Sigmoid colon (tissue), 7 donors: ENCODE data around the gene MEF2D. TPM values are rescaled to one million over a fixed set of nuclear protein-coding genes. Genes with fewer than 3 reads are reported as not detected.

Experiments used
- DNase-seq: peaks from one replicate; pipeline ENCODE4 v3.0.0-alpha.2; 2019
- H3K27ac ChIP-seq, 4 donors: fragments of 200-600 bp; sonication (generic); one replicate each; pipeline ENCODE4 v1.5.1; 2016 to 2019; ENCODE audit warnings: mild to moderate bottlenecking in 1 of 4
- H3K27me3 ChIP-seq, 3 donors: fragments of 200-600 bp; sonication (generic); one replicate each; pipeline ENCODE4 v1.5.1; 2019; ENCODE audit warnings: mild to moderate bottlenecking in 1 of 3
- H3K36me3 ChIP-seq, 4 donors: fragments of 200-600 bp; sonication (generic); one replicate each; pipeline ENCODE4 v1.5.1; 2016 to 2019
- H3K4me1 ChIP-seq, 4 donors: fragments of 200-600 bp; sonication (generic); one replicate each; pipeline ENCODE4 v1.5.1; 2017 to 2019
- H3K4me3 ChIP-seq, 4 donors: fragments of 200-600 bp; sonication (generic); one replicate each; pipeline ENCODE4 v1.5.1; 2017 to 2019; ENCODE audit warnings: mild to moderate bottlenecking in 2 of 4, moderate library complexity in 1 of 4
- H3K9me3 ChIP-seq, 4 donors: fragments of 200-600 bp in 3 of 4; sonication (generic) in 3 of 4; one replicate each; pipeline versions ENCODE4 v1.5.1 to v1.6.1; 2013 to 2019
- CTCF ChIP-seq, 4 experiments: fragments of 450-650 bp in 3 of 4; fragments of 200-600 bp in 1 of 4; IDR thresholded peaks; one replicate each; pipeline ENCODE4 v1.5.1; 2016 to 2019; ENCODE audit warnings: antibody characterized with exemption in 4 of 4, mild to moderate bottlenecking in 3 of 4, moderate library complexity in 2 of 4
- EP300 ChIP-seq, 4 donors: sonication (generic); formaldehyde crosslinking; IDR thresholded peaks; one replicate each; pipeline ENCODE4 v1.6.1; 2017; ENCODE audit warnings: antibody characterized with exemption in 4 of 4
- POLR2A ChIP-seq, 2 donors: fragments of 450-650 bp; IDR thresholded peaks; one replicate each; pipeline ENCODE4 v1.6.1; 2016; ENCODE audit warnings: antibody characterized with exemption in 2 of 2, mild to moderate bottlenecking in 2 of 2, moderate library complexity in 2 of 2
- POLR2AphosphoS5 ChIP-seq, 4 donors: sonication (generic); formaldehyde crosslinking; IDR thresholded peaks; one replicate each; pipeline ENCODE4 v1.6.1; 2017; ENCODE audit warnings: antibody characterized with exemption in 4 of 4
- WGBS, 2 donors: extraction: QIAGEN DNeasy Blood & Tissue Kit; methylation state at CpG; one replicate each; pipeline ENCODE4 v1.1.7; 2013; 5-methylcytosine and 5-hydroxymethylcytosine counted together
- intact Hi-C: fragments of 100-400 bp; cut with DNase I; formaldehyde crosslinking; loops from one replicate; pipeline ENCODE4 v1.15.1; 2023
- polyA plus RNA-seq, 3 donors: library from polyadenylated mRNA; stranded (reverse); fragments of 200-250 nt; gene quantifications; one replicate each; pipeline ENCODE4 v1.2.3, GENCODE V29; 2013
- total RNA-seq, 4 donors: library from RNA; depleted of rRNA; stranded (reverse); fragments of >200 nt; gene quantifications; one replicate each; pipeline ENCODE4 v1.1.0, GENCODE V29; 2016
- donor health status: healthy with polysubstance abuse.
- donor health status: Bipolar disorder and iron deficiency.
- donor health status: healthy.

MEF2D gene
- total and polyA plus RNA-seq, 7 donors: 13.2 to 61.6 (median 39.8) TPM

- Histone ChIP-seq H3K36me3 (peaks cover 0 to 6% (median 0%) of the 10 kb centered on the region in 4 donors), H3K4me1 (peaks cover 0 to 100% (median 99%) of the 10 kb centered on the region in 4 donors), H3K27ac (peak overlapping the region; percentile 98 to 100 (median 100)), H3K27me3 (no peaks in the 10 kb centered on the region), H3K4me3 (peak overlapping the region; percentile 0 to 41 (median 29)), H3K9me3 (no peaks in the 10 kb centered on the region)
- TF ChIP-seq CTCF (IDR thresholded peaks at IDR 0.05) (no peak), POLR2AphosphoS5 (IDR thresholded peaks at IDR 0.05) (no peak), POLR2A (IDR thresholded peaks at IDR 0.05) (no peak), EP300 (IDR thresholded peaks at IDR 0.05) (no peak)
- no peak for DNase-seq
- 71 to 88% methylated on average over 6 of the region's 6 CpGs for WGBS, 2 donors
- intact Hi-C loops: no loop called here
Observed at GRCh38 chr1:156491151-156491949, 9.2 kb downstream of the MEF2D start.

- DNase-seq: no peak
- Histone ChIP-seq H3K9me3 (no peaks in the 10 kb centered on the region), H3K27me3 (no peaks in the 10 kb centered on the region), H3K4me3 (peak overlapping the region; percentile 0 to 41 (median 29)), H3K36me3 (peaks cover 0 to 6% (median 0%) of the 10 kb centered on the region in 4 donors), H3K4me1 (peaks cover 0 to 100% (median 99%) of the 10 kb centered on the region in 4 donors), H3K27ac (peak overlapping the region; percentile 98 to 100 (median 100))
- 22 to 33% methylated on average over 10 of the region's 10 CpGs for whole genome bisulfite sequencing, 2 donors
- TF ChIP-seq POLR2A (IDR thresholded peaks at IDR 0.05): no peak
- TF ChIP-seq CTCF (IDR thresholded peaks at IDR 0.05): peak in 3 of 4 experiments; percentile 20 to 66 (median 21)
- peak in 2 of 4 donors; percentile 55 to 63 for TF ChIP-seq EP300 (IDR thresholded peaks at IDR 0.05)
- TF ChIP-seq POLR2AphosphoS5 (IDR thresholded peaks at IDR 0.05): peak in 2 of 4 donors; percentile 25 to 49
- intact Hi-C loops: no loop called here
Observed at GRCh38 chr1:156490401-156491032, 10.1 kb downstream of the MEF2D start.

- Histone ChIP-seq H3K4me3 (peak overlapping the region in 3 of 4 donors; percentile 26 to 41 (median 32)), H3K9me3 (no peaks in the 10 kb centered on the region), H3K27me3 (no peaks in the 10 kb centered on the region), H3K4me1 (peaks cover 0 to 100% (median 99%) of the 10 kb centered on the region in 4 donors), H3K27ac (peak overlapping the region; percentile 98 to 100 (median 100)), H3K36me3 (peaks cover 0 to 4% (median 0%) of the 10 kb centered on the region in 4 donors)
- DNase-seq: no peak
- TF ChIP-seq POLR2A (IDR thresholded peaks at IDR 0.05): no peak
- TF ChIP-seq EP300 (IDR thresholded peaks at IDR 0.05): no peak
- no peak for TF ChIP-seq POLR2AphosphoS5 (IDR thresholded peaks at IDR 0.05)
- no peak for TF ChIP-seq CTCF (IDR thresholded peaks at IDR 0.05)
- intact Hi-C loops: no loop called here
- WGBS, 2 donors: 42 to 65% methylated on average over 7 of the region's 7 CpGs
Observed at GRCh38 chr1:156489935-156490293, 10.7 kb downstream of the MEF2D start.

GRCh38 chr1:156489166-156489934, 11.2 kb downstream of the MEF2D start:
- H3K4me1 ChIP-seq: peaks cover 0 to 100% (median 99%) of the 10 kb centered on the region in 4 donors
- no peaks in the 10 kb centered on the region for H3K36me3 ChIP-seq
- H3K4me3 ChIP-seq: peak overlapping the region in 3 of 4 donors; percentile 26 to 41 (median 32)
- TF ChIP-seq POLR2A (IDR thresholded peaks at IDR 0.05) (no peak), POLR2AphosphoS5 (IDR thresholded peaks at IDR 0.05) (peak in 3 of 4 donors; percentile 42 to 69 (median 61)), CTCF (IDR thresholded peaks at IDR 0.05) (peak in 1 of 4 experiments; percentile 14), EP300 (IDR thresholded peaks at IDR 0.05) (peak in 2 of 4 donors; percentile 15 to 70)
- intact Hi-C loops: no loop called here
- DNase-seq: peak; percentile 89
- peak overlapping the region; percentile 98 to 100 (median 100) for H3K27ac ChIP-seq
- H3K9me3 ChIP-seq: no peaks in the 10 kb centered on the region
- WGBS, 2 donors: 20 to 28% methylated on average over 12 of the region's 12 CpGs
- no peaks in the 10 kb centered on the region for H3K27me3 ChIP-seq
